OCI-LY3 (cell line): ENCODE results near the gene TRIM69.

ENCODE experiments used
- H2AFZ ChIP-seq: fragments of 200-600, 300-600 bp; shearing (Covaris generic); 2 replicates; pipeline ENCODE4 v1.6.0; 2014; ENCODE audit warnings: antibody characterized with exemption, low read depth, low read length
- H3K27ac ChIP-seq: fragments of 200-600, 300-600 bp; sonication (generic); 2 replicates; pipeline ENCODE4 v1.5.1; 2014; ENCODE audit warnings: mild to moderate bottlenecking, low read length, moderate library complexity, mixed read lengths
- H3K27me3 ChIP-seq: fragments of 200-600, 300-600 bp; sonication (generic); 2 replicates; pipeline ENCODE4 v1.6.1; 2014; ENCODE audit warnings: low read depth, low read length, mixed read lengths
- H3K36me3 ChIP-seq: fragments of 200-600, 300-600 bp; sonication (generic); replicated peaks from 2 replicates; pipeline ENCODE3; 2014; ENCODE audit warnings: low read depth, low read length, mixed read lengths
- H3K4me1 ChIP-seq: fragments of 300-600, 200-600 bp; sonication (generic); 2 replicates; pipeline ENCODE4 v1.6.1; 2014; ENCODE audit warnings: low read length, mixed read lengths
- H3K4me2 ChIP-seq: fragments of 200-600, 300-600 bp; sonication (generic); 2 replicates; pipeline ENCODE4 v1.6.1; 2014; ENCODE audit warnings: low read length, mixed read lengths
- H3K4me3 ChIP-seq: fragments of 300-600, 200-600 bp; sonication (generic); 2 replicates; pipeline ENCODE4 v1.5.1; 2014; ENCODE audit warnings: antibody characterized with exemption, mild to moderate bottlenecking, low read length, moderate library complexity
- H3K79me2 ChIP-seq: fragments of 300-600, 200-600 bp; shearing (Covaris generic); 2 replicates; pipeline ENCODE4 v1.6.1; 2014; ENCODE audit warnings: mild to moderate bottlenecking, low read length, mixed read lengths
- H3K9ac ChIP-seq: fragments of 300-600, 200-600 bp; shearing (Covaris generic); 2 replicates; pipeline ENCODE4 v1.6.0; 2014; ENCODE audit warnings: mild to moderate bottlenecking, low read length, moderate library complexity
- H3K9me3 ChIP-seq: fragments of 200-600, 300-600 bp; shearing (Covaris generic); 2 replicates; pipeline ENCODE4 v1.6.1; 2014; ENCODE audit warnings: low read length, mixed read lengths; ENCODE audit not compliant: insufficient read depth
- H4K20me1 ChIP-seq: fragments of 200-600, 300-600 bp; sonication (generic); 2 replicates; pipeline ENCODE4 v1.6.1; 2016; ENCODE audit warnings: low read length, mixed read lengths; ENCODE audit not compliant: insufficient read depth
- CTCF ChIP-seq: fragments of 200-600, 300-600 bp; sonication (generic); IDR thresholded peaks from 2 replicates; pipeline ENCODE4 v1.5.1; 2014; ENCODE audit warnings: antibody characterized with exemption, low read length, low read depth
- EZH2phosphoT487 ChIP-seq: fragments of 200-600 bp; shearing (Covaris generic); IDR thresholded peaks from 2 replicates; pipeline ENCODE4 v1.6.1; 2018; ENCODE audit warnings: antibody characterized with exemption, mixed run types, low read depth

The TRIM69 gene

GRCh38 chr15:44775953-44776352 lies 39.6 kb downstream of the TRIM69 start:
- Histone ChIP-seq H3K27ac (no peak overlapping the region), H3K4me3 (no peak overlapping the region), H3K79me2 (no peaks in the 10 kb centered on the region), H3K27me3 (no peaks in the 10 kb centered on the region), H3K4me1 (no peaks in the 10 kb centered on the region), H3K36me3 (no peaks in the 10 kb centered on the region), H4K20me1 (no peaks in the 10 kb centered on the region), H3K4me2 (no peak overlapping the region), H2AFZ (no peak overlapping the region), H3K9ac (no peak overlapping the region), H3K9me3 (no peaks in the 10 kb centered on the region)
- TF ChIP-seq CTCF (no peak), EZH2phosphoT487 (no peak)

- H4K20me1 ChIP-seq, result no peaks in the 10 kb centered on the region
These were observed 43.4 kb downstream of the TRIM69 start for GRCh38 chr15:44779761-44780160.

GRCh38 chr15:44780608-44781007 lies 44.3 kb downstream of the TRIM69 start:
- Histone ChIP-seq H3K9me3 (no peaks in the 10 kb centered on the region), H3K4me1 (peaks cover 12% of the 10 kb centered on the region), H2AFZ (no peak overlapping the region), H3K27me3 (no peaks in the 10 kb centered on the region), H3K36me3 (no peaks in the 10 kb centered on the region), H3K4me2 (no peak overlapping the region), H3K79me2 (no peaks in the 10 kb centered on the region), H4K20me1 (no peaks in the 10 kb centered on the region), H3K9ac (no peak overlapping the region), H3K4me3 (no peak overlapping the region), H3K27ac (no peak overlapping the region)
- TF ChIP-seq CTCF (no peak), EZH2phosphoT487 (no peak)

More at GRCh38 chr15:44779761-44780160, 43.4 kb downstream of the TRIM69 start:
- Histone ChIP-seq H3K4me3 (no peak overlapping the region), H3K79me2 (no peaks in the 10 kb centered on the region), H3K9me3 (no peaks in the 10 kb centered on the region), H3K4me1 (peaks cover 12% of the 10 kb centered on the region), H3K36me3 (no peaks in the 10 kb centered on the region), H3K4me2 (no peak overlapping the region), H2AFZ (no peak overlapping the region), H3K27me3 (no peaks in the 10 kb centered on the region), H3K9ac (no peak overlapping the region), H3K27ac (no peak overlapping the region)
- TF ChIP-seq EZH2phosphoT487 (no peak), CTCF (no peak)

GRCh38 chr15:44781128-44781810 lies 44.9 kb downstream of the TRIM69 start:
- no peak overlapping the region for H2AFZ ChIP-seq
- H3K4me1 ChIP-seq, result peaks cover 12% of the 10 kb centered on the region
- no peak for TF ChIP-seq EZH2phosphoT487
- TF ChIP-seq CTCF, result no peak
- H4K20me1 ChIP-seq, result no peaks in the 10 kb centered on the region
- no peaks in the 10 kb centered on the region for H3K27me3 ChIP-seq
- H3K4me3 ChIP-seq, result no peak overlapping the region
- no peaks in the 10 kb centered on the region for H3K36me3 ChIP-seq
- no peak overlapping the region for H3K4me2 ChIP-seq
- no peak overlapping the region for H3K9ac ChIP-seq
- no peaks in the 10 kb centered on the region for H3K79me2 ChIP-seq
- no peaks in the 10 kb centered on the region for H3K9me3 ChIP-seq
- no peak overlapping the region for H3K27ac ChIP-seq
